Measurements from ENCODE around the gene UBXN6. TPM values are rescaled to one million over a fixed set of nuclear protein-coding genes. Genes with fewer than 3 reads are reported as not detected.

Gene UBXN6
- total and polyA plus RNA-seq, 10 donors, result 72.3 to 146 (median 91.4) TPM

DNA sequence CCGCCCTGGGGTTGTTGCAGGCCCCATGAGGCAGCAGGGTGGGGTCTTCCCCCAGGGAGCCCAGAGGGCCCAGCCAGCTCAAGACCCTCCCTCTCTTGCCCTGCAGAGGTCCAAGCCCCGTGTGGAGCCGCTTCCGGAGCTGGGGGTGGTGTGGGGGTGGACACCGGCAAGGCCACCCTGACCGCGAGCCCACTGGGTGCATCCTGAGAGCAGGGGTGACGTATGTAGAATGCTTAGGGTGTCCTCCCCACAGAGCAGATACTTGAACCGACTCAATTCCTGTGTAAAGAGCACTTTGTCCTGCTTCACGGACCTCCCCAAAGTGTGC lies 14.8 kb downstream of the UBXN6 start:
- Histone ChIP-seq H3K4me3 (no peak overlapping the region), H3K9me3 (no peaks in the 10 kb centered on the region), H3K27ac (peak overlapping the region in 1 of 8 donors; percentile 50), H3K27me3 (replicated peaks in 1 of 7) (no peaks in the 10 kb centered on the region), H3K4me1 (peaks cover 0 to 10% (median 3%) of the 10 kb centered on the region in 6 donors), H3K36me3 (peaks cover 0 to 83% (median 41%) of the 10 kb centered on the region in 6 donors)
- 82 to 93% (median 88%) methylated on average over 3 to 10 of the region's 10 CpGs for WGBS, 5 donors
- no peak for TF ChIP-seq POLR2AphosphoS5 (IDR thresholded peaks at IDR 0.05)
- TF ChIP-seq, protein P1, sequence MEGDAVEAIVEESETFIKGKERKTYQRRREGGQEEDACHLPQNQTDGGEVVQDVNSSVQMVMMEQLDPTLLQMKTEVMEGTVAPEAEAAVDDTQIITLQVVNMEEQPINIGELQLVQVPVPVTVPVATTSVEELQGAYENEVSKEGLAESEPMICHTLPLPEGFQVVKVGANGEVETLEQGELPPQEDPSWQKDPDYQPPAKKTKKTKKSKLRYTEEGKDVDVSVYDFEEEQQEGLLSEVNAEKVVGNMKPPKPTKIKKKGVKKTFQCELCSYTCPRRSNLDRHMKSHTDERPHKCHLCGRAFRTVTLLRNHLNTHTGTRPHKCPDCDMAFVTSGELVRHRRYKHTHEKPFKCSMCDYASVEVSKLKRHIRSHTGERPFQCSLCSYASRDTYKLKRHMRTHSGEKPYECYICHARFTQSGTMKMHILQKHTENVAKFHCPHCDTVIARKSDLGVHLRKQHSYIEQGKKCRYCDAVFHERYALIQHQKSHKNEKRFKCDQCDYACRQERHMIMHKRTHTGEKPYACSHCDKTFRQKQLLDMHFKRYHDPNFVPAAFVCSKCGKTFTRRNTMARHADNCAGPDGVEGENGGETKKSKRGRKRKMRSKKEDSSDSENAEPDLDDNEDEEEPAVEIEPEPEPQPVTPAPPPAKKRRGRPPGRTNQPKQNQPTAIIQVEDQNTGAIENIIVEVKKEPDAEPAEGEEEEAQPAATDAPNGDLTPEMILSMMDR (IDR thresholded peaks at IDR 0.05 in 8 of 11, conservative IDR thresholded peaks at IDR 0.05 in 3 of 11), result no peak
- no peak for TF ChIP-seq POLR2A (IDR thresholded peaks at IDR 0.05)
- DNase-seq, result no peak
- intact Hi-C loops (cut with DNase I; ENCODE audit: low total_unique reads), result no loop called here

GRCh38 chr19:4441994-4442818 lies 15.4 kb downstream of the UBXN6 start:
- TF ChIP-seq POLR2AphosphoS5 (IDR thresholded peaks at IDR 0.05) (peak in 2 of 3 donors; percentile 19 to 52), POLR2A (IDR thresholded peaks at IDR 0.05) (no peak)
- intact Hi-C loops (cut with DNase I; ENCODE audit: low total_unique reads), result no loop called here
- DNase-seq, result no peak
- no peak overlapping the region for H3K4me3 ChIP-seq
- 62 to 75% (median 72%) methylated on average over 17 to 22 of the region's 22 CpGs for WGBS, 5 donors
- no peaks in the 10 kb centered on the region for H3K9me3 ChIP-seq
- H3K36me3 ChIP-seq, result peaks cover 0 to 81% (median 35%) of the 10 kb centered on the region in 6 donors
- H3K27me3 ChIP-seq (replicated peaks in 1 of 7), result no peaks in the 10 kb centered on the region
- H3K27ac ChIP-seq, result peak overlapping the region in 2 of 8 donors; percentile 11 to 50
- H3K4me1 ChIP-seq, result peaks cover 0 to 10% (median 3%) of the 10 kb centered on the region in 6 donors

- 89 to 94% (median 93%) methylated on average over 12 of the region's 12 CpGs for WGBS, 5 donors
- no peak for TF ChIP-seq POLR2A (IDR thresholded peaks at IDR 0.05)
- TF ChIP-seq POLR2AphosphoS5 (IDR thresholded peaks at IDR 0.05), result no peak
- TF ChIP-seq, protein P1 (IDR thresholded peaks at IDR 0.05 in 8 of 11, conservative IDR thresholded peaks at IDR 0.05 in 3 of 11), result no peak
- Histone ChIP-seq H3K27ac (no peak overlapping the region), H3K36me3 (peaks cover 0 to 81% (median 11%) of the 10 kb centered on the region in 6 donors), H3K9me3 (no peaks in the 10 kb centered on the region), H3K27me3 (replicated peaks in 1 of 7) (no peaks in the 10 kb centered on the region), H3K4me1 (peaks cover 0 to 10% (median 3%) of the 10 kb centered on the region in 6 donors), H3K4me3 (no peak overlapping the region)
- no peak for DNase-seq
- intact Hi-C loops (cut with DNase I; ENCODE audit: low total_unique reads), result no loop called here
Observed at GRCh38 chr19:4439243-4439642, 18.4 kb downstream of the UBXN6 start.

DNA sequence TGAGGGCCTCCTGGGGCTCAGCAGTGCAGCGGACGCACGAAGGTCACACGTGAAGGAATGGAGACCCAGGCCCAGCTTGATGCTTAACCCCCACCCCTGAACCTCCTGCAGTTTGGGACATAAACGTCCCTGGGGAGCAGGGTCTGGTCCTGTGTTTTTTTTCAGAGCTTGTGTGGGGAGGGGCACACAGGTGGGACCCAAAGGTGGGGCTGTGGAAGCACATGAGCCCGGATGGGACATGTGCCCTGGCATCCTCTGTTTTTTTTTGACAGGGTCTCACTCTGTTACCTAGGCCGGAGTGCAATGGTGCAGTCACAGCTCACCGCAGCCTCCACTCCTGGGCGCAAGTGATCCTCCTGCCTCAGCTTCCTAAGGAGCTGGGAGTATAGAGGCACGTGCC lies 20.5 kb downstream of the UBXN6 start:
- intact Hi-C loops (cut with DNase I; ENCODE audit: low total_unique reads), result no loop called here
- 96 to 100% (median 97%) methylated on average over 10 of the region's 10 CpGs for WGBS, 5 donors
- no peaks in the 10 kb centered on the region for H3K9me3 ChIP-seq
- TF ChIP-seq POLR2AphosphoS5 (IDR thresholded peaks at IDR 0.05) (no peak), POLR2A (IDR thresholded peaks at IDR 0.05) (no peak)
- TF ChIP-seq, protein P1 (IDR thresholded peaks at IDR 0.05 in 8 of 11, conservative IDR thresholded peaks at IDR 0.05 in 3 of 11), result no peak
- no peaks in the 10 kb centered on the region for H3K27me3 ChIP-seq (replicated peaks in 1 of 7)
- peaks cover 0 to 12% (median 8%) of the 10 kb centered on the region in 6 donors for H3K4me1 ChIP-seq
- DNase-seq, result no peak
- H3K36me3 ChIP-seq, result peaks cover 0 to 87% (median 13%) of the 10 kb centered on the region in 6 donors
- no peak overlapping the region for H3K4me3 ChIP-seq
- H3K27ac ChIP-seq, result no peak overlapping the region
